Urothelium cell line (cell line): ENCODE data around the gene TTC7B.
"Not testable (repeated sequence)": the region's sequence is repeated elsewhere in the genome, so short reads cannot be mapped to it uniquely, and the experiment has no call there.

Source experiments
- DNase-seq: peaks from one replicate; pipeline ENCODE4 v3.0.0; 2011; ENCODE audit warnings: low spot score, mixed read lengths
- FAIRE-seq: peaks from 2 replicates; lab custom pipeline; 2011; peaks lifted over from hg19 to GRCh38; lab: Jason Lieb, UNC

TTC7B gene

GRCh38 chr14:90836692-90837063 is 20.4 kb upstream of the TTC7B start:
- no peak for DNase-seq
- no peak for FAIRE-seq

DNA sequence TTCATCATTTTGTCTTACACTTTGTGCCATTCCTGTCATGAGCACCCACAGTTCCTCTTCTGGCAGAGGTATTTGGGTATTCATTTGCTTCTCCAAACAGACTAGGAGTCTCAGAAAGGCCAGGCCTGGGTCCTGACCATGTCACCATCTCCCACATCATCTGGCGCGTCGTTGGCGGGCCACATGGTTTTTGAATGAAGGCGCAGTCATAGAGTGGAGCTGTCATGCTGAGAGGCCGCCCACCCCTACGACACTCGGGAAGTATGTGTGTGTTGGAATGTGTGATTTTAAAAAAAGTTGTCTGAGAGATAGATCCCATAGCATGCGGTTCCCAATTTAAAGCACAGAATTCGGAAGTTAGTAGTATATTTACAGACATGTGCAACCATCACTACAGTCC is 15.6 kb upstream of the TTC7B start:
- DNase-seq (no peak), FAIRE-seq (no peak)

- DNase-seq (no peak), FAIRE-seq (no peak)
These were observed 14.9 kb upstream of the TTC7B start for GRCh38 chr14:90830931-90831701.

DNA sequence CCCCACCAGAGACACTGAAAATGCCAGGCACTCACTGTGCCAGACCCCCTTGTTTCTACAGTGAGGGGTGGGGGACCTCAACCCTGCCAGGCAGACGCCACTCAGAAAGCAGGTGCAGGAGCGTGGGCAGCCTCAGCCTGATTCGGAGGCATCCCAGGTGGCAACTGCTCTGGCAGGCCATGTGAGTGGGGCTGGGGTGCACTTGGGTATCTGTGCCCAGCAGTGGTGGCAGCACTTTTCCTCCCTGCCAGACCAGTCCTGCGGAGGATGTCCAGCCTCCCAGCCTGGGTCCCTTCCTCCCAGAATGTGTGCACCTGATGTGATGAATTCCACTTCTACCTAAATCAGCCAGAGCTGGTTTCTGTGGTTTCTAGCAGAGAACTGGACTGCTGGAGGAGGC is 13.4 kb upstream of the TTC7B start:
- no peak for FAIRE-seq

DNA sequence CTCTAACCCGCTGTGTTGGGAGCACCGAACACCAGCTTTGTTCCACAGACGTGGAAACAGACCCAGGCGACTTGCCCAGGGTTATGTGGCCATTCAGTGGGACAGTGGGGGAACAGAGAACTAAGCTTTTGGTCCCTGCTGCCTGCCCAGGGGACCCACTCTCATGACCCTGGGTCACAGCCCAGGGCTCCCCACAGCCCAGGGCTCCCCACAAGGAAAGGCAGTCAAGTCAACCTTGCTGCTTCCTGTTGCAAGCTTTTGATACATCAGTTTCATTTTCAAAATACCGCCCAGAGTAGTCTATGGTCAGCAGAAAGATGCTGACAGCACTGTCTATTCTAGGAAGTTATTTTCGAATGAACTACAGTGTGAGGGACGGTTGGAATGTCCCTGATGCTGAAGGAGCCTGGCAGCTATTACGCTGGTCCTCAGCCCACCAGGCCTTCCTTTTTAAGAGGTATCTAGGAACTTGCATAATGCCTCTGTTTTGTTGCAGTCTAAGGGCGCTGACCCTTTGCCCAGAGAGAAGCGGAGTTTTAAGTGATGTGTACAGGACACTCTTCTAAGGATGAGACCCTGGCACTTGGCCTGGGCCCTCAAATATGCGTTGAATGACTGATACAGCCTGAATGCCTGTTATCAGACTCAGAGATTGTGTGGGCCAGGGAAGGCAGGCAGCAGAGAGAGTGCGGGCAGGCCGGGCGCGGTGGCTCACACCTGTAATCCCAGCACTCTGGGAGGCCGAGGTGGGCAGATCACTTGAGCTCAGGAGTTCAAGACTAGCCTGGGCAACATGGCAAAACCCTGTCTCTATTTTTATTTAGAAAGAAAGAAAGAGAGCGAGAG is 12.6 kb upstream of the TTC7B start:
- no peak for FAIRE-seq

More for the DNA sequence above, 13.4 kb upstream of the TTC7B start:
- no peak for DNase-seq

DNA sequence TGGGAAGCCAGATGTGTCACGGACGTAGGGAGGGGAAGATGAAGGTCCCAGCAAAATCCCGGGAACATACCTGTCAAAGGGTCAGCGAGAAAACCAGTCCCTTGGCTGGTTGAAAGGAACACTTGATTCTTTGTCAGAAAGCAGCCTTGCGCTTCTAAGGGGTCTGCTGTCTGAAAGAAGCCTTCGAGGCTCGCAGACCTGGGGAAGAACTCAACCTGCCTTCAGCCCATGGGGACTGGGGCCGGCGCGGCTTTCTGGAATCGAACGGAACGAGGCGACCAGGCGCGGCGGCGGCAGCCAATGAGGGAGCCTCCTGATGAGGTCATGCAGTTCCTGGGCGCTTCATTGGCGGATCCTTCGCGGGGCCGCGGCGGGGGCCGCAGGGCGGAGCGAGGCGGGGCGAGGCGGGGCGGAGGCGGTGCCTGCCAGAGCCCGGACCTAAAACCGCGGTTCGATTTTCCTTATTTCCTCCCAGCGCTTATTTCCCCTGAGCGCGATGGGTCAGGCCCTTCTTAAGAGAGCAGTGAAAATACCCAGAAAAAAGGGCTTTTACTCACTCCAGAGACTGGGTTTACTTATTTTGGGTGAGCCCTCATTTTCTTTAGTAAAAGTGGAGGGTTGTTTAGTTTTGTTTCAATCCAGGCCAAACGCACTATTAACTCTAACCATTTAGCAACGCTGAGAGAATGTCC is 11.8 kb upstream of the TTC7B start:
- DNase-seq (peak; percentile 95), FAIRE-seq (no peak)

More for the DNA sequence above, 12.6 kb upstream of the TTC7B start:
- DNase-seq, result no peak

DNA sequence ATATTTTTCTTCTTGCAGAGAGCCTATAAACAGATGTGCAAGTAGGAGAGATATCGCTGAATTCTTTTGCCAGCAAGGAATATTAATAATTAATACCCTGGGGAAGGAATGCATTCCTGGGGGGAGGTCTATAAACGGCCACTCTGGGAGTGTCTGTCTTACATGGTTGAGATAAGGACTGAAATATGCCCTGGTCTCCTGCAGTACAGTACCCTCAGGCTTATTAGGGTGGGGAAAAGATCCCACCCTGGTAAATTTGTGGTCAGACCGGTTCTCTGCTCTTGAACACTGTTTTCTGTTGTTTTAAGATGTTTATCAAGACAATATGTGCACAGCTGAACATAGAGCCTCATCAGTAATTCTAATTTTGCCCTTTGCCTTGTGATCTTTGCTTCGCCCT is 7.3 kb upstream of the TTC7B start:
- FAIRE-seq, DNase-seq: not testable (repeated sequence)

DNA sequence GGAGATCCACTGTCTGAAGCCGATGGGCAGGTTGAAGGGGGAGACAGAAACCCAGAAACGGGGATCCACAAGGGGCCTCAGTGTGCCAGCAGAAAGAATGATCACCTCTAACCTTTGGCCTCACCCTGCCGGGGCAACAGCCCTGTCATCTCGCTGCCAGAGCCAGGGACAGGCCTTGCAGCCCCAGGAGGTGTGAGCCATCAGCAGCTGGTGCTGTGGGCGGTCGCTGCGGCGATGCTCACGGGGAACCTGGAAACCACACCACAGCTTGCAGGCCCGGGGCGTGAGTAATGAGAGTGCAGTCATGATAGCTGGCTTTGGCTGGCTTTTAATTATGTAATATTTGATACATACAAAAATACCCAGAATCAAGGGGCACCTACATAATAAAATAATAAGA is 4.7 kb upstream of the TTC7B start:
- DNase-seq, result peak; percentile 54
- FAIRE-seq, result no peak

GRCh38 chr14:90819734-90820393 is 3.6 kb upstream of the TTC7B start:
- FAIRE-seq (no peak), DNase-seq (no peak)

DNA sequence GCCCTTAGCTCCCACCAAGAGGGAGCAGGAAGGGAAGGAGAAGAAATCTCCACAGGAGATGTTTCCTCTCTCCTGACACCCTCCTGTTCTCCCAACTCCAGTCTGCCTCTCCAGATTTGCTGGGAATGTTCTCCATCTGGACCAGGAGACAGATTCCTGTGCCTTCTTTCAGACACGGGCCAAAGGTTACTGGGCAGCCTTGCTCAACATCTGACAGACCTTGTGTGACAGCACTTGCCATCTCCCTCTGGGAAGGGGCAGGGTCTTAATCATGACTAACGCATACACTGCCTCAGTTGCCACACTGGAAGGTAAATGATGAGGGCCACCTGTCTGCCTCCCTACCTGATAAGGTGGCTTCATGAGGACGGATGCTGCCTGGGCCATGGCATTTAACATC is 2.5 kb upstream of the TTC7B start:
- no peak for DNase-seq
- no peak for FAIRE-seq

DNA sequence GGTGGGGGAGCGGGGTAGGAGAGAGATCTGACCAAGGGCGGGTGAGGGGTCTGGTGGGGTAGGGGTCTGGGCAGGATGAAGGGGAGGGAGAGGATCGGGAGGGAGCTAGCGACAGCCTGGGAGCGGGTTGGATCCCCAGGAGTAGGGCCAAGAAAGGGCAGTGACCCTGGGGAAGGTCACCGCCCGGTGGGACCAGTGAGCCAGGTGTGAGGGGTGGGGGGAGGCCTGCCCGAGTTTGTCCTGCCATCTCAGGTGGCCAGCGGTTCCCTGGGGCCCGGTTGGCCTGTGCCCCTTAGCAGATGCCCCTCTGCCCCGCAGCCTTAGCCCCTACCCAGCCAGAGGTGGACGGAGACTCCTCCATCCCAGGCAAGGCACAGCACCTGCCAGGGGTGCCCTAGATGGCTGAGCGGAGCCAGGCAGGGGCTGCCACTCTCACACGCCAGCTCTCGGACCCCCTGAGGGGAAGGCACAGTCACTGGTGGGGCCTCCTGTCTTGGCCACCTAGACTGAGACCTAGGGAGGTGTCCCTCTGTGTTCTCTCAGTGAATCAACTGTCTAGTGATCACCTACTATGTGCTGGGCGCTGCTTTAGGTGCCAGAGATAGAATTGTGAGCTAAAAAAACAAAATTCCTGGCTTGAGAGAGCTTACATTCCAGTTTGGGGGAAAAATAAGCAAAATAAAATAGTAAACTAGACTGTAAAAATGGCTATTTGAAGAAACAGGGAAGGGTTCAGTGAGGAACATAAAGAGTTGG is 629 bp upstream of the TTC7B start:
- DNase-seq (no peak), FAIRE-seq (no peak)

DNA sequence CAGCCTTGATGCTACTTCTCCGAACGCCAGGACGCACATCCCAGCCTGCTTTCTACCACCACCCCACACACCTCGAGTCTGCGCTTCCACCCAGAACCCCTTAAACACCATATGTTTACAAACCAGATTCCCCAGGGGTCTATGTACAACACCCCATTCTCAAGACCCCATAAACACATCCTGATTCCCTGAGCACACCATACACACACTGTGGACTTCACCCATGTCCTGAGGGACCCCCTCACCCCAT is 733 bp downstream of the TTC7B start:
- DNase-seq, result no peak
- FAIRE-seq, result no peak

DNA sequence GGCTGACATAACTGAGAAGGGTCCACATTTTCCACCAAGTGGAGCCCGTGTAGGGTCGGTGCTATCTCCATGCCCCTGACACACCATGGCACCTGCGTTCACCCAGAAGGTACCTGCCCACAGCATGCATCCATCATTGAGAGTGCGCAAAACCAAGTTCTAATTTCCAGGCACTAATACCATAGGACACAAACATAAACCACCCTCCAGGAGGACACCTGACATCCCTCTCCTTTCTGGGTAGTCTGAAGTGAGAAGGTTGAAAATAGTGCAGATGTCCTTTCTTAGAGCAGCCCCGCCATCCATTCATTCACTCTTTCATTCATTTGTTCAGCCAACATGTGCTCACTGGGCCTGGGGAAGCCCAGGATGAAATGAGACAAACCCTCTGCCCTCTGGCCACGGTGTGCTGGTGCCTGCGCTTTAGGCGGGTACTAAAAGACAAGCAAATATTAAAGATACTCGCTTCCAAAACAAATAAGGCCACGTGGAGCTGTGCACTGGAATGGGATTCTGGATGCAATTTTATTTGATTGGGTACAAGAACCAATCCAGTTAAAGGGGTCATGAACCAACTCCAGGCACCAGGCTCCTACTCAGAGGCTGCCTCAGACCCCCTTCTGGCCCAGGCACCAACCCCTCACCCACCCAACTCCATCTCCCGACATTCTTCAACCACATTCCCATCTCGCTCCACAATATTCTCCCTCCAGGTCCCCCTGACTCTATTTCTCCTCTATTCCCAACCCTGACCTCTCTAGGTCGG is 1.2 kb downstream of the TTC7B start:
- FAIRE-seq (no peak), DNase-seq (no peak)

- DNase-seq (no peak), FAIRE-seq (no peak)
These were observed 2.8 kb downstream of the TTC7B start for GRCh38 chr14:90813442-90813841.

DNA sequence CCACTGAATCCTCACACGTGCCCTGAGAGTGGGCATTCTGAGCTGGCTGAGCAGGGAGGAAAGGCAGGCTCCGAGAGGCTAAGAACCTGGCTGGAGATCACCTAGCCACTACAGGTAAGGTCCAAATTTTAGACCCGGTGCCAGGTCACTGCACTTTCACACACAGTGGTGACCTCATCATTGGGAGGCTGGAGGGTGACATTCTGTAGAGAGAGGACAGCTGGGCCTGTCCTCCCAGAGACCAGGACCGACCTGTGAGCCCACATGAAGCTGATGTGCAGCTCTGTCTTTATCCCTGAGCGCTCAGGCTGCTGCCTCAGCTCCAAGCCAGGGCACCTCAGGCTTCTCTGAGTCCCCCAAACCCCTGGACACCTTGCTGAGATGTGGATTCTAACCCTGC is 4.1 kb downstream of the TTC7B start:
- DNase-seq, result no peak
- FAIRE-seq, result no peak

DNA sequence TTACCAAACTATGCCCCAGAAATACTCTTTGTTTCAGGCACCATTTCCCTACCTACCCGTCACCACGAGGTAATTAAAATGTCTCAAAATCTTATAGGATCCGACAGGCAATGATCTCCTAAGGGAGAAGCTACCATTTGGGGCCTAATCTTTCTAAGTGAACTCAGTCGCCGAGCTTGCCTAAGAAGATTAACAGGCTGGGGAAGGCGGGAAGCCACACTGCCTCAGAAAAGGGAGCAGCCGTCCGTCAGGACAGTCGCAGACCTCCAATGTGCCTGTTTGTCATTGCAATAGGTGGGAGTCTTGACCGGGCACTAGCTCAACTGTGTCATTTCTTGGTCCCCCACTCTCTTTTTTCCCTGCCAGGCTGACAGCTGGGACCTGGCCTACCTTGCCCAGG is 4.6 kb downstream of the TTC7B start:
- no peak for DNase-seq
- no peak for FAIRE-seq

DNA sequence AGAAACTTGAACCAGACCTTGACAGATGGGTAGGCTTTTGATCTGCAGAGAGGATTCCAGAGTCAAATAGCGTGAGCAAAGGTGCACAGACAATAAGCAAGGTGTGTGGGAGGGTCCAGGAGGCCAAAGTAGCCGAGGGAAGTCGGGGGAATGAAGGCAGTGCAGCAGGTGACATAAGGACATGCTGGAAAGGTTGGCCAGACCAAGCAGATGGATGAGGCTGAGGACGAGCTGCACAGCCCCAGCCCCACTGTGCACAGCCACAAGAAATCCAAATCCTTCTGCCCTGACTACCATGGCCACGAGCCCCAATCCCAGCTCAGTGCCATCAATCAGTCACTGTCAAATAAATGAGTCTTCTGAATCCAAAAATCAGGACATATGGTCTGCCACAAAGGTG is 5.4 kb downstream of the TTC7B start:
- DNase-seq (no peak), FAIRE-seq (no peak)

DNA sequence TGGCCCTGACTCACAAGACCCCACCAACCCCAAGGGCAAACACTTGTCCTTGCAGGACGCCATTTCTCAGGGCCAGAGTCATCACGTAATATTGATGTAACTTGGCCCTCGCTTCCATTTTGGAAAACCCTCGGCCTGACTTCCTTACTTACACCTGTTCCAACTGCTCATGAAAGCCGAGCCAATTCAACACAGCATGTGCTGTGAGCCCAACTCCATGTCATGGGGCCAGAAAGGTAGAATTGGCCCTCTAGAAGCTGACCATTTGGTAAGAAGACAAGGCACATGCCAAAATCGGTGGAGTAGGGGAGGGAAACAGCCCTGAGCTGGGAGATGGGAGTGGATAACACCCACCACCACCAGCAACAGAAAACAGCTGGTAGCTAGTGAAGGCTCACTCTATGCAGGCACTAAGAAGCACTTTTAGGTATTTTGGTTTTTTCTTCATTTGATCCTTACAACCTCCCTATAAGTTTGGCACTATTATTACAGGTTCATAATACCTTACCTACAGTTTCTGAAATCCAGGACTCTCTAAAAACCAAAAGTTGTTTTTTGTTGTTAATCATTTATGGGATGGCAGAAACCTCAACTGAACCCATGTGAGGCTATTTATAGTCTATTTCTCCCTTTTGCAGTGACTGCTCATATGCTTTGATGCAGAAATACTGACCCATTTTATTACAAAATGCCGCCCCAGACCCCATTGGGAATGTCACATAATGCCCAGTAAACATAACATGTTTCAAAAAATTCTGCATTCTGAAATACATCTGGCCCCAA is 6.5 kb downstream of the TTC7B start:
- DNase-seq (no peak), FAIRE-seq (no peak)
